ENCODE data around the gene CATSPERZ. TPM values are rescaled to one million over a fixed set of nuclear protein-coding genes. Genes with fewer than 3 reads are reported as not detected.

The CATSPERZ gene
- total RNA-seq, 2 donors from 2014 or later: not detected

- Histone ChIP-seq H3K27me3 (ENCODE audit: control insufficient read depth, insufficient read depth, low read length, poor library complexity, severe bottlenecking) (peaks cover 25% of the 10 kb centered on the region), H3K36me3 (ENCODE audit: control insufficient read depth, insufficient read depth, low read length) (peaks cover 4% of the 10 kb centered on the region), H3K4me1 (ENCODE audit: control insufficient read depth, insufficient read depth, low read length) (no peaks in the 10 kb centered on the region), H3K9ac (ENCODE audit: extremely low read depth, low read length, poor library complexity, severe bottlenecking) (peak within 1 kb of the TSS; percentile 67), H3K4me3 (ENCODE audit: low read length) (peak within 1 kb of the TSS; percentile 95), H3K27ac (ENCODE audit: low read depth, low read length) (peak within 1 kb of the TSS; percentile 64), H3K9me3 (ENCODE audit: control insufficient read depth, low read length) (no peaks in the 10 kb centered on the region)
- H3K4me1 Mint-ChIP-seq: peaks cover 8% of the 10 kb centered on the region
- TF ChIP-seq CTCF (conservative IDR thresholded peaks at IDR 0.05): no peak
- DNase-seq: peak; percentile 99
- H3K27me3 Mint-ChIP-seq (ENCODE audit: insufficient read depth): peaks cover 24% of the 10 kb centered on the region
- peak within 1 kb of the TSS; percentile 90 for H3K4me3 Mint-ChIP-seq
- no peaks in the 10 kb centered on the region for H3K9me3 Mint-ChIP-seq
- 0 to 1% methylated on average over 23 to 81 of the region's 81 CpGs for WGBS, 2 experiments (ENCODE audit: insufficient coverage in 1 of 2, insufficient read length in 1 of 2)
- H3K36me3 Mint-ChIP-seq (ENCODE audit: low read depth): peaks cover 11% of the 10 kb centered on the region
- H3K27ac Mint-ChIP-seq: peak within 1 kb of the TSS; percentile 97
These were observed 5.0 kb downstream of the CATSPERZ start, which contains the start of gene ESRRA for GRCh38 chr11:64305075-64305690. Gene ESRRA (plus strand): TSS chr11:64305524. CDS start chr11:64307180, 1,656 bp downstream.

- Histone ChIP-seq H3K27ac (ENCODE audit: low read depth, low read length) (no peak overlapping the region), H3K4me3 (ENCODE audit: low read length) (peak overlapping the region; percentile 95), H3K9me3 (ENCODE audit: control insufficient read depth, low read length) (no peaks in the 10 kb centered on the region), H3K4me1 (ENCODE audit: control insufficient read depth, insufficient read depth, low read length) (no peaks in the 10 kb centered on the region), H3K9ac (ENCODE audit: extremely low read depth, low read length, poor library complexity, severe bottlenecking) (peak overlapping the region; percentile 54), H3K36me3 (ENCODE audit: control insufficient read depth, insufficient read depth, low read length) (peaks cover 7% of the 10 kb centered on the region), H3K27me3 (ENCODE audit: control insufficient read depth, insufficient read depth, low read length, poor library complexity, severe bottlenecking) (peaks cover 17% of the 10 kb centered on the region)
- Mint-ChIP-seq H3K4me3 (peak overlapping the region; percentile 90), H3K9me3 (no peaks in the 10 kb centered on the region), H3K4me1 (peaks cover 8% of the 10 kb centered on the region), H3K27me3 (ENCODE audit: insufficient read depth) (peaks cover 16% of the 10 kb centered on the region), H3K27ac (peak overlapping the region; percentile 97), H3K36me3 (ENCODE audit: low read depth) (peaks cover 14% of the 10 kb centered on the region)
- TF ChIP-seq CTCF (conservative IDR thresholded peaks at IDR 0.05): peak; percentile 68
- peak; percentile 94 for DNase-seq
- WGBS, 2 experiments (ENCODE audit: insufficient coverage in 1 of 2, insufficient read length in 1 of 2): 0 to 1% methylated on average over 25 to 71 of the region's 71 CpGs
These were observed 5.8 kb downstream of the CATSPERZ start for GRCh38 chr11:64305691-64306562.

- peaks cover 17% of the 10 kb centered on the region for H3K36me3 Mint-ChIP-seq (ENCODE audit: low read depth)
- H3K36me3 ChIP-seq (ENCODE audit: control insufficient read depth, insufficient read depth, low read length): peaks cover 9% of the 10 kb centered on the region
- H3K27me3 ChIP-seq (ENCODE audit: control insufficient read depth, insufficient read depth, low read length, poor library complexity, severe bottlenecking): peaks cover 12% of the 10 kb centered on the region
- H3K4me3 Mint-ChIP-seq: peak overlapping the region; percentile 90
- peak overlapping the region; percentile 97 for H3K27ac Mint-ChIP-seq
- no peaks in the 10 kb centered on the region for H3K9me3 Mint-ChIP-seq
- no peak for TF ChIP-seq CTCF (conservative IDR thresholded peaks at IDR 0.05)
- no peak overlapping the region for H3K27ac ChIP-seq (ENCODE audit: low read depth, low read length)
- peak overlapping the region; percentile 54 for H3K9ac ChIP-seq (ENCODE audit: extremely low read depth, low read length, poor library complexity, severe bottlenecking)
- DNase-seq: no peak
- peaks cover 8% of the 10 kb centered on the region for H3K4me1 Mint-ChIP-seq
- peak overlapping the region; percentile 95 for H3K4me3 ChIP-seq (ENCODE audit: low read length)
- no peaks in the 10 kb centered on the region for H3K9me3 ChIP-seq (ENCODE audit: control insufficient read depth, low read length)
- H3K27me3 Mint-ChIP-seq (ENCODE audit: insufficient read depth): peaks cover 11% of the 10 kb centered on the region
- no peaks in the 10 kb centered on the region for H3K4me1 ChIP-seq (ENCODE audit: control insufficient read depth, insufficient read depth, low read length)
- WGBS, 2 experiments (ENCODE audit: insufficient coverage in 1 of 2, insufficient read length in 1 of 2): 20 to 27% methylated on average over 2 to 9 of the region's 9 CpGs
These were observed 6.4 kb downstream of the CATSPERZ start for GRCh38 chr11:64306563-64306875.

Measured in endodermal cell (in vitro differentiated cells).